IMR-90 (cell line): Measurements from ENCODE around the gene VPS54. TPM values are rescaled to one million over a fixed set of nuclear protein-coding genes. Genes with fewer than 3 reads are reported as not detected.

Source experiments
- ATAC-seq: fragments of 200-7000 bp; cut with Tn5 transposase; 2 replicates; pipeline ENCODE4 v1.9.1; 2020; ENCODE audit warnings: low read depth, mild to moderate bottlenecking, moderate library complexity
- BruUV-seq: library from RNA; stranded (reverse); fragments of 400-500 nt; replicated peaks from 2 replicates; lab custom pipeline; 2021; lab: Mats Ljungman, UMichigan
- CTCF ChIA-PET: fragments of 300-600 bp; formaldehyde crosslinking; extraction: SDS; loops from one replicate; lab custom pipeline; 2021; ENCODE audit warnings: antibody characterized with exemption; lab: Yijun Ruan, JAX
- POLR2A ChIA-PET: fragments of 300-600 bp; sonication (Branson Sonifier 250); formaldehyde crosslinking; loops from one replicate; lab custom pipeline; 2022; ENCODE audit warnings: antibody characterized with exemption; ENCODE audit not compliant: unreplicated experiment; lab: Charles Lee
- DNase-seq: peaks from one replicate; pipeline ENCODE4 v3.0.0; 2013
- H2AFZ ChIP-seq: replicated peaks from 2 replicates; pipeline ENCODE3; 2013; ENCODE audit warnings: low read length, mild to moderate bottlenecking; ENCODE audit not compliant: poor library complexity
- H2AK5ac ChIP-seq: 2 replicates; pipeline ENCODE4 v1.6.1; 2013; ENCODE audit warnings: low read depth, low read length, inconsistent platforms
- H2AK9ac ChIP-seq: replicated peaks from 2 replicates; pipeline ENCODE3; 2013; ENCODE audit warnings: mild to moderate bottlenecking, low read depth, low read length, moderate library complexity; ENCODE audit not compliant: poor library complexity
- H2BK120ac ChIP-seq: 2 replicates; pipeline ENCODE4 v1.6.1; 2013; ENCODE audit warnings: low read depth, low read length, inconsistent platforms
- H2BK15ac ChIP-seq: 3 replicates; pipeline ENCODE4 v1.6.1; 2013; ENCODE audit warnings: low read depth, low read length, inconsistent platforms
- H2BK20ac ChIP-seq: 2 replicates; pipeline ENCODE4 v1.6.1; 2013; ENCODE audit warnings: low read depth, mild to moderate bottlenecking, inconsistent platforms, low read length, moderate library complexity
- H2BK5ac ChIP-seq: 2 replicates; pipeline ENCODE4 v1.6.1; 2013; ENCODE audit warnings: mild to moderate bottlenecking, low read depth, low read length, inconsistent platforms; ENCODE audit not compliant: poor library complexity, severe bottlenecking
- H3K14ac ChIP-seq: replicated peaks from 2 replicates; pipeline ENCODE4 v1.6.1; 2013; ENCODE audit warnings: low read depth, low read length, inconsistent platforms
- H3K18ac ChIP-seq: 2 replicates; pipeline ENCODE4 v1.6.1; 2013; ENCODE audit warnings: low read depth, low read length, control low read depth
- H3K23ac ChIP-seq: 2 replicates; pipeline ENCODE4 v1.6.1; 2013; ENCODE audit warnings: low read depth, low read length, inconsistent platforms
- H3K27ac ChIP-seq: 2 replicates; pipeline ENCODE4 v1.5.1; 2013; ENCODE audit warnings: mild to moderate bottlenecking, control low read depth, low read length; ENCODE audit not compliant: insufficient read depth
- H3K27me3 ChIP-seq: 2 replicates; pipeline ENCODE4 v1.6.1; 2013; ENCODE audit warnings: low read length; ENCODE audit not compliant: control insufficient read depth, insufficient read depth
- H3K36me3 ChIP-seq: 2 replicates; pipeline ENCODE4 v1.6.1; 2013; ENCODE audit warnings: low read length, mixed read lengths; ENCODE audit not compliant: control insufficient read depth, insufficient read depth
- H3K4ac ChIP-seq: 2 replicates; pipeline ENCODE4 v1.6.1; 2013; ENCODE audit warnings: low read depth, low read length, inconsistent platforms
- H3K4me1 ChIP-seq: 2 replicates; pipeline ENCODE4 v1.6.1; 2013; ENCODE audit warnings: low read length, mixed read lengths; ENCODE audit not compliant: control insufficient read depth, insufficient read depth
- H3K4me2 ChIP-seq: 2 replicates; pipeline ENCODE4 v1.6.1; 2013; ENCODE audit warnings: low read depth, mild to moderate bottlenecking, control low read depth, low read length, moderate library complexity
- H3K4me3 ChIP-seq: 2 replicates; pipeline ENCODE4 v1.5.1; 2013; ENCODE audit warnings: low read depth, mild to moderate bottlenecking, control low read depth, low read length, moderate library complexity; ENCODE audit not compliant: insufficient read depth
- H3K56ac ChIP-seq: 2 replicates; pipeline ENCODE4 v1.6.1; 2013; ENCODE audit warnings: low read length, inconsistent platforms; ENCODE audit not compliant: insufficient read depth; ENCODE audit errors: extremely low read depth
- H3K79me1 ChIP-seq, 2 experiments: 2 replicates each; pipeline ENCODE4 v1.6.1; 2013; ENCODE audit warnings: low read length in 2 of 2, inconsistent platforms in 1 of 2, low read depth in 1 of 2
- H3K9ac ChIP-seq: 2 replicates; pipeline ENCODE4 v1.6.1; 2013; ENCODE audit warnings: low read depth, low read length, control low read depth
- H3K9me1 ChIP-seq: 2 replicates; pipeline ENCODE4 v1.6.1; 2013; ENCODE audit warnings: low read length, inconsistent platforms; ENCODE audit not compliant: insufficient read depth
- H3K9me3 ChIP-seq: 2 replicates; pipeline ENCODE4 v1.6.1; 2013; ENCODE audit warnings: low read length; ENCODE audit not compliant: control insufficient read depth, insufficient read depth
- H4K20me1 ChIP-seq: 2 replicates; pipeline ENCODE4 v1.6.1; 2013; ENCODE audit warnings: low read length, inconsistent platforms; ENCODE audit not compliant: insufficient read depth
- H4K5ac ChIP-seq: 2 replicates; pipeline ENCODE4 v1.6.1; 2013; ENCODE audit warnings: mild to moderate bottlenecking, low read depth, low read length, control low read depth
- H4K8ac ChIP-seq, 2 experiments: 2 replicates each; pipeline ENCODE4 v1.6.1; 2013; ENCODE audit warnings: low read depth in 2 of 2, low read length in 2 of 2, control low read depth in 1 of 2, inconsistent platforms in 1 of 2
- H4K91ac ChIP-seq: 2 replicates; pipeline ENCODE4 v1.6.1; 2013; ENCODE audit warnings: low read depth, low read length, inconsistent platforms; ENCODE audit not compliant: insufficient read depth
- MAFK ChIP-seq: IDR thresholded peaks from 2 replicates; pipeline ENCODE4 v1.6.1; 2012; ENCODE audit warnings: low read depth, low read length, improper control_type of control experiment
- MXI1 ChIP-seq: IDR thresholded peaks from 2 replicates; pipeline ENCODE4 v1.6.1; 2012; ENCODE audit warnings: low read depth, mild to moderate bottlenecking, low read length, moderate library complexity, borderline replicate concordance
- WGBS, 2 experiments: methylation state at CpG; one replicate each; pipeline versions ENCODE4 v1.1.5 to v1.1.7; 2013; ENCODE audit warnings: missing lambda C conversion rate in 2 of 2; ENCODE audit not compliant: insufficient read length in 1 of 2; ENCODE audit errors: extremely low coverage in 2 of 2; 5-methylcytosine and 5-hydroxymethylcytosine counted together
- dilution Hi-C: fragments of 300-500 bp; cut with HindIII; formaldehyde crosslinking; loops from one replicate; pipeline ENCODE4 v1.14.3; 2018; ENCODE audit warnings: low sequenced_read_pairs; ENCODE audit not compliant: unreplicated experiment
- in situ Hi-C: fragments of 300-500 bp; cut with MboI; formaldehyde crosslinking; loops from 3 replicates; pipeline ENCODE4 v1.14.3; 2019; ENCODE audit warnings: low sequenced_read_pairs, inconsistent platforms, mixed read lengths
- intact Hi-C: fragments of 100-400 bp; cut with micrococcal nuclease; formaldehyde crosslinking; loops from 2 replicates; pipeline ENCODE4 v1.10.0; 2022
- polyA plus RNA-seq, 3 experiments: library from polyadenylated mRNA; depleted of rRNA; stranded (reverse); fragments of >200 nt; gene quantifications; 2 replicates each; pipeline ENCODE4 v1.2.3, GENCODE V29; 2012; ENCODE audit warnings: low replicate concordance in 1 of 3
- total RNA-seq: library from RNA; depleted of rRNA; stranded (reverse); fragments of >200 nt; gene quantifications from 2 replicates; pipeline ENCODE4 v1.2.3, GENCODE V29; 2012
- TF ChIP-seq, protein P1 (sequence below): conservative IDR thresholded peaks from 2 replicates; pipeline ENCODE4 v1.5.1; 2012; ENCODE audit warnings: mild to moderate bottlenecking, low read depth, low read length, improper control_type of control experiment

The VPS54 gene
- total and polyA plus RNA-seq, 2 of the 4 experiments (the other 2 are of a cell fraction), result 7.1 to 18.1 TPM

DNA sequence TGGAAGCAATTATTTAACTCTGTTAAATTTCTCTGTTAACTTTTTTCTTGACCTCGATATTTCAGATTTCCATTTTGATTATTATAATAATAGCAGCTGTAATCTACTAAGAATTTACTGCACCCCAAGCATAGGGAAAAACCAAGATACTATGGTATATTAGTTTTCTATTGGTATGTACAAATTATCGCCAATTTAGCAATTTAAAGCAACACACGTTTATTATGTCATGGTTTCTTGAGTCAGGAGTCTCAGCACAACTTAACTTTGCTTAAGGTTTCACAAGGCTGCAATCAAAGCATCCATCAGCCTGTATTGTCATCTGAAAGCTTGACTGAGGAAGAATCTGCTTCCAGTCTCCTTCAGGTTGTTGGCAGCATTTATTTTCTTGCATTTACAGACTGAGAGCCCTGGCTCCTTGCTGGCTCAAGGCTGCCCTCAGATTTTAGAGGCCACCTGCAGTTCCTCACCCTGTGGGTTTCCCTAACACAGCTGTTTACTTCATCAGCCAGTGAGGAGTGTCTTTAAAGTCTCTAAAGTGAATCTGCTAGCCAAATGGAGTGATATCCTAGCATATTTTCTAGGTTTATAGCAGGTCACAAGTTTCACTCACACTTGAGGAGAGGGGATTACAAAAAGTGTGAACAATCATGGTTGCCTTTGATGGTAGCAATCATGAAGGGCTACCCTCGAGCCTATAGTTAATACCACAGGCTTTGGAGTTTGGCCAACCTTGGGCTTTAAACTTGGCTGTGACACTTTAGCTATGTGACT is 4.4 kb upstream of the VPS54 start:
- no peak for ATAC-seq

More for the DNA sequence above, 4.4 kb upstream of the VPS54 start:
- no TSS peak for BruUV-seq
- Histone ChIP-seq H3K36me3 (no peaks in the 10 kb centered on the region), H3K56ac (no peak overlapping the region), H3K27ac (no peak overlapping the region), H2BK15ac (no peak overlapping the region), H2BK20ac (no peak overlapping the region), H2AK9ac (no peak overlapping the region), H3K4me2 (no peak overlapping the region), H3K18ac (no peak overlapping the region), H3K4me1 (peaks cover 4% of the 10 kb centered on the region), H2AK5ac (no peak overlapping the region), H4K20me1 (no peaks in the 10 kb centered on the region), H3K4ac (no peak overlapping the region), H3K9me1 (no peaks in the 10 kb centered on the region), H4K8ac (no peak overlapping the region), H4K5ac (no peak overlapping the region), H3K14ac (no peak overlapping the region), H2BK120ac (no peak overlapping the region), H3K9ac (no peak overlapping the region), H2BK5ac (no peak overlapping the region), H3K27me3 (no peaks in the 10 kb centered on the region), H3K9me3 (no peaks in the 10 kb centered on the region), H3K79me1 (peaks cover 0 to 4% of the 10 kb centered on the region in 2 experiments; a peak in 1 of 4 replicates), H3K4me3 (no peak overlapping the region), H3K23ac (no peak overlapping the region), H2AFZ (no peak overlapping the region), H4K91ac (no peak overlapping the region)
- TF ChIP-seq, protein P1, sequence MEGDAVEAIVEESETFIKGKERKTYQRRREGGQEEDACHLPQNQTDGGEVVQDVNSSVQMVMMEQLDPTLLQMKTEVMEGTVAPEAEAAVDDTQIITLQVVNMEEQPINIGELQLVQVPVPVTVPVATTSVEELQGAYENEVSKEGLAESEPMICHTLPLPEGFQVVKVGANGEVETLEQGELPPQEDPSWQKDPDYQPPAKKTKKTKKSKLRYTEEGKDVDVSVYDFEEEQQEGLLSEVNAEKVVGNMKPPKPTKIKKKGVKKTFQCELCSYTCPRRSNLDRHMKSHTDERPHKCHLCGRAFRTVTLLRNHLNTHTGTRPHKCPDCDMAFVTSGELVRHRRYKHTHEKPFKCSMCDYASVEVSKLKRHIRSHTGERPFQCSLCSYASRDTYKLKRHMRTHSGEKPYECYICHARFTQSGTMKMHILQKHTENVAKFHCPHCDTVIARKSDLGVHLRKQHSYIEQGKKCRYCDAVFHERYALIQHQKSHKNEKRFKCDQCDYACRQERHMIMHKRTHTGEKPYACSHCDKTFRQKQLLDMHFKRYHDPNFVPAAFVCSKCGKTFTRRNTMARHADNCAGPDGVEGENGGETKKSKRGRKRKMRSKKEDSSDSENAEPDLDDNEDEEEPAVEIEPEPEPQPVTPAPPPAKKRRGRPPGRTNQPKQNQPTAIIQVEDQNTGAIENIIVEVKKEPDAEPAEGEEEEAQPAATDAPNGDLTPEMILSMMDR, result no peak
- no peak for TF ChIP-seq MXI1
- peak; percentile 37 for TF ChIP-seq MAFK
- WGBS, 2 experiments, result no CpG with 5 or more reads among the region's 4 CpGs
- in situ Hi-C loops, result no loop called here
- intact Hi-C loops, result no loop called here
- POLR2A ChIA-PET, result no interaction called here
- no peak for DNase-seq
- dilution Hi-C loops, result no loop called here
- CTCF ChIA-PET, result no interaction called here
